Type B pancreatic cell (in vitro differentiated cells): ENCODE measurements around the gene HS2ST1. TPM values are rescaled to one million over a fixed set of nuclear protein-coding genes. Genes with fewer than 3 reads are reported as not detected.

Source experiments
- DNase-seq: peaks from one replicate; pipeline ENCODE4 v3.0.0; 2021; ENCODE audit warnings: mixed read lengths; ENCODE audit not compliant: unreplicated experiment; ENCODE audit errors: extremely low spot score
- H3K27ac Mint-ChIP-seq: 2 replicates; pipeline ENCODE4 v1.8.0; 2021; ENCODE audit warnings: mild to moderate bottlenecking, mixed read lengths
- H3K27me3 Mint-ChIP-seq: 2 replicates; pipeline ENCODE4 v1.8.0; 2021; ENCODE audit warnings: mixed read lengths
- H3K36me3 Mint-ChIP-seq: 2 replicates; pipeline ENCODE4 v1.8.0; 2021; ENCODE audit warnings: mixed read lengths
- H3K4me1 Mint-ChIP-seq: one replicate; pipeline ENCODE4 v1.8.0; 2021; ENCODE audit warnings: mixed read lengths; ENCODE audit not compliant: unreplicated experiment
- H3K4me3 Mint-ChIP-seq: 2 replicates; pipeline ENCODE4 v1.8.0; 2021; ENCODE audit warnings: mild to moderate bottlenecking, mixed read lengths
- H3K9me3 Mint-ChIP-seq: 2 replicates; pipeline ENCODE4 v1.8.0; 2021; ENCODE audit warnings: mixed read lengths
- CTCF ChIP-seq: fragments of 200-600 bp; sonication (generic); conservative IDR thresholded peaks from 2 replicates; pipeline ENCODE4 v1.5.0; 2021; ENCODE audit warnings: antibody characterized with exemption, mild to moderate bottlenecking
- total RNA-seq: library from RNA; stranded (reverse); gene quantifications from 2 replicates; pipeline ENCODE4 v1.2.1, GENCODE V29; 2021; ENCODE audit warnings: low replicate concordance

HS2ST1 gene
- total RNA-seq, 1 donor from 2014 or later = 40.3 TPM

DNA sequence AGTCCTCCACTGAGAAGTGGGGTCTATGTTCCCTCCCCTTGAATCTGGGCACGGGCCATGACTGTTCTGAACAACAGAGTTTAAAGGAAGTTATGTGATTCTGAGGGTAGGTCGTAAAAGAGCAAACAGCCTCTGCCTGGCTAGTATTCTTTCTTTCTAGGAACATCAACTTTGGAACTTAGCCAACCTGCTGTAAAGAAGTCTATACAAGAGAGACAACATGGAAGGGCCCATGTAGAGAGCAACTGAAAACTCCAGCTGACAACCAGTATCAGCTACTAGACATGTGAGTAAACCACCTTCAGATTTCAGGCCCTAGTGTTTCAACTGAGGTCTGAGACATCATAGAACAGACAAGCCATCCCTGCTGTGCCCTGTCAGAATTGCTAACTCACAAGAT is 8.0 kb upstream of the HS2ST1 start:
- no peaks in the 10 kb centered on the region for H3K27me3 Mint-ChIP-seq
- H3K4me3 Mint-ChIP-seq = no peak overlapping the region
- no peak for TF ChIP-seq CTCF
- no peak for DNase-seq
- H3K27ac Mint-ChIP-seq = no peak overlapping the region
- peaks cover 24% of the 10 kb centered on the region for H3K4me1 Mint-ChIP-seq
- H3K9me3 Mint-ChIP-seq = no peaks in the 10 kb centered on the region
- peaks cover 33% of the 10 kb centered on the region for H3K36me3 Mint-ChIP-seq

- Mint-ChIP-seq H3K9me3 (no peaks in the 10 kb centered on the region), H3K27me3 (no peaks in the 10 kb centered on the region), H3K4me3 (no peak overlapping the region), H3K4me1 (peaks cover 36% of the 10 kb centered on the region), H3K36me3 (peaks cover 25% of the 10 kb centered on the region), H3K27ac (no peak overlapping the region)
- TF ChIP-seq CTCF = no peak
- DNase-seq = no peak
Observed at GRCh38 chr1:86912281-86912900, 2.0 kb upstream of the HS2ST1 start.

- Mint-ChIP-seq H3K36me3 (peaks cover 22% of the 10 kb centered on the region), H3K27me3 (no peaks in the 10 kb centered on the region), H3K4me1 (peaks cover 34% of the 10 kb centered on the region), H3K27ac (no peak overlapping the region), H3K4me3 (no peak overlapping the region), H3K9me3 (no peaks in the 10 kb centered on the region)
- no peak for TF ChIP-seq CTCF
- DNase-seq = no peak
Observed at GRCh38 chr1:86913399-86913895, 988 bp upstream of the HS2ST1 start.

GRCh38 chr1:86913896-86914600 is 387 bp upstream of the HS2ST1 start, which contains the start of gene SELENOF:
Gene SELENOF, minus strand, starts transcription at chr1:86914126. Its CDS starts 15 bp downstream, at chr1:86914111.
- peak; percentile 98 for DNase-seq
- no peaks in the 10 kb centered on the region for H3K9me3 Mint-ChIP-seq
- H3K4me1 Mint-ChIP-seq = peaks cover 31% of the 10 kb centered on the region
- H3K27me3 Mint-ChIP-seq = no peaks in the 10 kb centered on the region
- no peak within 1 kb of the TSS for H3K4me3 Mint-ChIP-seq
- no peak within 1 kb of the TSS for H3K27ac Mint-ChIP-seq
- TF ChIP-seq CTCF = no peak
- peaks cover 20% of the 10 kb centered on the region for H3K36me3 Mint-ChIP-seq

DNA sequence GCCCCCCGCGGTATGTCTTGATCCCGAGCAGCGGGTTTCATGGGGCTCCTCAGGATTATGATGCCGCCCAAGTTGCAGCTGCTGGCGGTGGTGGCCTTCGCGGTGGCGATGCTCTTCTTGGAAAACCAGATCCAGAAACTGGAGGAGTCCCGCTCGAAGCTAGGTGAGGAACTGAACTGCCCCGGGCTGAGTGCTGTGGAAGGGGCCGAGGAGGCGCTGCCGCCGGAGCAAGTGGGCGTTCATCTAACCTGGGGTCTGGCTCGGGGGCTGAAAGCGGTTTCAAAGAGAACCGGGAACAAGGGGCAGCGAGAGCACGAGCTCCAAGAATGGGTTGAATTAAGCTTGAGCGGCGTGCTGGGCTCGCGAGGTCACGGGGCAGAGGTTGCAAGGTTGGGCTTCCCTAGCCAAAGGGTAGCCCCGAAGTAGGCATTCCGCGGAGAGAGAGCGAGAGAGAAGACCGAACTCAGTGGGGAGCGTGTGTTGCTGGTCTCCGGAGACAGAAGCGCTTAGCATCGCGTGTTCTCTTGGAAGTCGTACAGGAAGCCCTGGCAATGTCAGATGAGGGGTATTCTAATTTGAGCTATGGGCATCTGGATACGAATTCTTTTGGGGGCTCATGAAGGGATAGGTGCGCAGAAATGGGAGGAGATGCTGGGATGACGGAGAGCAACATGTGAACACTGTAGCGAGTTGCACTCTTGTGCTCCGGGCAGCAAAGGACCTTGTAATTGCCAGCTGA is 732 bp downstream of the HS2ST1 start:
- no peaks in the 10 kb centered on the region for H3K9me3 Mint-ChIP-seq
- no peak overlapping the region for H3K4me3 Mint-ChIP-seq
- no peak overlapping the region for H3K27ac Mint-ChIP-seq

More for the DNA sequence above, 732 bp downstream of the HS2ST1 start:
- Mint-ChIP-seq H3K4me1 (peaks cover 23% of the 10 kb centered on the region), H3K27me3 (no peaks in the 10 kb centered on the region), H3K36me3 (peaks cover 10% of the 10 kb centered on the region)
- no peak for TF ChIP-seq CTCF
- no peak for DNase-seq
